GM18907 (cell line): ENCODE results near the gene VHLL.

ENCODE experiments used
- ATAC-seq: cut with Tn5 transposase; IDR thresholded peaks from one replicate; pipeline ENCODE4 v1.9.1; 2021; ENCODE audit warnings: mild to moderate bottlenecking, moderate library complexity; ENCODE audit not compliant: unreplicated experiment

VHLL gene

GRCh38 chr1:156258859-156259258, 40.2 kb downstream of the VHLL start:
- no peak for ATAC-seq

- ATAC-seq = no peak
Measured at GRCh38 chr1:156257711-156258110, 41.4 kb downstream of the VHLL start.

- no peak for ATAC-seq
Measured at GRCh38 chr1:156253634-156254033, 45.5 kb downstream of the VHLL start.

- no peak for ATAC-seq
Measured at GRCh38 chr1:156251527-156251926, 47.6 kb downstream of the VHLL start.

- ATAC-seq = no peak
Measured at GRCh38 chr1:156249593-156249992, 49.5 kb downstream of the VHLL start.
